B cell (primary cell): ENCODE data around the gene NACAD. TPM values are rescaled to one million over a fixed set of nuclear protein-coding genes. Genes with fewer than 3 reads are reported as not detected.

Experiments used
- ATAC-seq: fragments of 200-7000 bp; cut with Tn5 transposase; one replicate; pipeline ENCODE4 v1.10.0; 2021; ENCODE audit warnings: low read depth, mild to moderate bottlenecking, moderate number of reproducible peaks, moderate library complexity
- CTCF ChIA-PET: fragments of 350-600 bp; sonication (Branson Sonifier 250); formaldehyde crosslinking; loops from one replicate; lab custom pipeline; 2021; ENCODE audit warnings: antibody characterized with exemption, inconsistent platforms; lab: Charles Lee
- POLR2A ChIA-PET: fragments of 350-600 bp; sonication (Branson Sonifier 250); formaldehyde crosslinking; loops from one replicate; lab custom pipeline; 2021; ENCODE audit warnings: antibody characterized with exemption; lab: Charles Lee
- DNase-seq: peaks from one replicate; pipeline ENCODE4 v3.0.0; 2013
- H2AFZ ChIP-seq: 2 replicates; pipeline ENCODE4 v1.6.1; 2012; ENCODE audit warnings: mild to moderate bottlenecking, low read depth, low read length; ENCODE audit not compliant: insufficient read depth, poor library complexity, severe bottlenecking
- H3K27ac ChIP-seq, 2 donors: 1 replicate in 1 of 2; 2 replicates in 1 of 2; pipeline ENCODE4 v1.5.1; 2012 to 2013; ENCODE audit warnings: low read length in 2 of 2, mild to moderate bottlenecking in 2 of 2, moderate library complexity in 1 of 2
- H3K27me3 ChIP-seq, 4 experiments: fragments of 200-600 bp in 1 of 4; sonication (generic) in 1 of 4; replicated peaks in 1 of 4; 1 replicate in 2 of 4; 2 replicates in 2 of 4; pipeline versions ENCODE4 v1.6.1 to v1.7.0; 2013 to 2016; ENCODE audit warnings: low read length in 3 of 4, mild to moderate bottlenecking in 2 of 4, mixed read lengths in 1 of 4, moderate library complexity in 1 of 4; ENCODE audit not compliant: insufficient read depth in 4 of 4, control insufficient read depth in 3 of 4; ENCODE audit errors: control extremely low read depth in 1 of 4
- H3K36me3 ChIP-seq, 2 experiments: replicated peaks in 1 of 2; 1 replicate in 1 of 2; 2 replicates in 1 of 2; pipeline versions ENCODE4 v1.6.1 to v1.7.1; 2013; ENCODE audit warnings: low read length in 1 of 2; ENCODE audit not compliant: insufficient read depth in 2 of 2, control insufficient read depth in 1 of 2; ENCODE audit errors: control extremely low read depth in 1 of 2, extremely low read depth in 1 of 2
- H3K4me1 ChIP-seq, 2 donors: fragments of 200-600 bp in 1 of 2; sonication (generic) in 1 of 2; 1 replicate in 1 of 2; 2 replicates in 1 of 2; pipeline versions ENCODE4 v1.5.1 to v1.6.1; 2013 to 2017; ENCODE audit warnings: low read length in 2 of 2; ENCODE audit not compliant: control insufficient read depth in 2 of 2, insufficient read depth in 2 of 2
- H3K4me2 ChIP-seq: replicated peaks from 2 replicates; pipeline ENCODE3; 2012; ENCODE audit warnings: mild to moderate bottlenecking, low read depth, low read length; ENCODE audit not compliant: poor library complexity, severe bottlenecking
- H3K4me3 ChIP-seq, 5 experiments: fragments of 200-600 bp in 1 of 5; sonication (generic) in 1 of 5; 1 replicate in 3 of 5; 2 replicates in 2 of 5; pipeline versions ENCODE4 v1.5.1 to v1.7.0; 2011 to 2016; ENCODE audit warnings: low read length in 4 of 5, mild to moderate bottlenecking in 4 of 5, low read depth in 2 of 5, control low read depth in 1 of 5, moderate library complexity in 1 of 5; ENCODE audit not compliant: insufficient read depth in 1 of 5; ENCODE audit errors: control extremely low read depth in 1 of 5, extremely low read depth in 1 of 5
- H3K79me2 ChIP-seq: fragments of 200-600 bp; sonication (generic); one replicate; pipeline ENCODE4 v1.6.0; 2016; ENCODE audit warnings: low read length; ENCODE audit not compliant: control insufficient read depth, insufficient read depth
- H3K9ac ChIP-seq: fragments of 200-600 bp; sonication (generic); 2 replicates; pipeline ENCODE4 v1.6.1; 2017; ENCODE audit warnings: mild to moderate bottlenecking, low read length, moderate library complexity
- H3K9me3 ChIP-seq, 3 donors: one replicate each; pipeline versions ENCODE4 v1.6.1 to v1.7.1; 2013; ENCODE audit warnings: low read length in 2 of 3; ENCODE audit not compliant: control insufficient read depth in 2 of 3, insufficient read depth in 1 of 3; ENCODE audit errors: control extremely low read depth in 1 of 3
- H4K20me1 ChIP-seq: 2 replicates; pipeline ENCODE4 v1.6.0; 2012; ENCODE audit warnings: mild to moderate bottlenecking, low read length; ENCODE audit not compliant: insufficient read depth, control insufficient read depth, poor library complexity, severe bottlenecking
- H3K27ac Mint-ChIP-seq: one replicate; pipeline ENCODE4 v1.8.0; 2021; ENCODE audit warnings: mixed read lengths
- H3K27me3 Mint-ChIP-seq: one replicate; pipeline ENCODE4 v1.8.0; 2021; ENCODE audit warnings: mixed read lengths
- H3K4me1 Mint-ChIP-seq: one replicate; pipeline ENCODE4 v1.8.0; 2021; ENCODE audit warnings: mixed read lengths
- H3K4me3 Mint-ChIP-seq: one replicate; pipeline ENCODE4 v1.8.0; 2021; ENCODE audit warnings: mixed read lengths
- H3K9me3 Mint-ChIP-seq: one replicate; pipeline ENCODE4 v1.8.0; 2022; ENCODE audit warnings: mixed read lengths; ENCODE audit not compliant: insufficient read depth
- EZH2 ChIP-seq: IDR thresholded peaks from 2 replicates; pipeline ENCODE4 v1.6.1; 2012; ENCODE audit warnings: borderline replicate concordance, low read depth, mild to moderate bottlenecking, moderate library complexity, low read length; ENCODE audit not compliant: insufficient read depth, poor library complexity, severe bottlenecking
- WGBS: methylation state at CpG from one replicate; pipeline ENCODE4 v1.1.5; 2013; ENCODE audit warnings: missing lambda C conversion rate; ENCODE audit not compliant: insufficient coverage; 5-methylcytosine and 5-hydroxymethylcytosine counted together
- intact Hi-C: fragments of 100-400 bp; cut with micrococcal nuclease; formaldehyde crosslinking; loops from one replicate; pipeline ENCODE4 v1.10.0; 2022
- polyA plus RNA-seq: library from polyadenylated mRNA; depleted of rRNA; stranded (reverse); fragments of >200 nt; gene quantifications from 2 replicates; pipeline ENCODE4 v1.2.3, GENCODE V29; 2012
- total RNA-seq, 2 donors: library from RNA; stranded (reverse); fragments of 120-200 nt in 1 of 2; gene quantifications; 1 replicate in 1 of 2; 2 replicates in 1 of 2; pipeline versions ENCODE4 v1.2.3 to v1.2.4, GENCODE V29; 2013 to 2022
- TF ChIP-seq, protein P1 (sequence below): fragments of 200-600 bp; IDR thresholded peaks from one replicate; pipeline ENCODE4 v1.8.0; 2022; ENCODE audit warnings: antibody characterized with exemption, mild to moderate bottlenecking

The NACAD gene
- total and polyA plus RNA-seq, 2 donors (not counting 1 experiment from before 2014, with no cell fraction given): 0.04 to 0.49 TPM

DNA sequence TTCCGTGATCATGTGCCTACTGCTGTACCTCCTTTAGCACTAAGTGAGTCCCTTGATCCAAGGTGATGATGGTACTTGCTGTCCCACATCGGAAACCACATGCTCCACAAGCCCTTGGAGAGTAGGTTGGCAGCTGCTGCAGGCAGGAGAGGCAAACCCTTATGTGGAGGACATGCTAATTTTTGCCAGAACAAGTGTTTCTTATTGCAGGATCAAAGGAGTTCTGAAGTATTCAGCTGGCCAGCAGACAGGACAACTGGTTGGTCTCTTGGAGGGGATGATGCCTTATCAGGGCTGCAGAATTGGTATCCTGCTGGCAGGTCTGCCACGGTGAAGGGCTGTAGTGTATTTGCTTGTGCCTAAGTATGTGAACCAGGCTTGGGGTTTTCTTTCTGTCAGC lies 36.8 kb downstream of the NACAD start:
- ChIA-PET CTCF (interaction anchor here (0.6 to 0.7 kb wide), 2 partner anchors 10 to 15 kb away, joined by 4 to 5 read pairs; no protein-coding TSS in a partner anchor), POLR2A (interaction anchor here (1.0 kb wide), 1 partner anchor 18 kb away, joined by 3 read pairs; no protein-coding TSS in a partner anchor)
- TF ChIP-seq, protein P1, sequence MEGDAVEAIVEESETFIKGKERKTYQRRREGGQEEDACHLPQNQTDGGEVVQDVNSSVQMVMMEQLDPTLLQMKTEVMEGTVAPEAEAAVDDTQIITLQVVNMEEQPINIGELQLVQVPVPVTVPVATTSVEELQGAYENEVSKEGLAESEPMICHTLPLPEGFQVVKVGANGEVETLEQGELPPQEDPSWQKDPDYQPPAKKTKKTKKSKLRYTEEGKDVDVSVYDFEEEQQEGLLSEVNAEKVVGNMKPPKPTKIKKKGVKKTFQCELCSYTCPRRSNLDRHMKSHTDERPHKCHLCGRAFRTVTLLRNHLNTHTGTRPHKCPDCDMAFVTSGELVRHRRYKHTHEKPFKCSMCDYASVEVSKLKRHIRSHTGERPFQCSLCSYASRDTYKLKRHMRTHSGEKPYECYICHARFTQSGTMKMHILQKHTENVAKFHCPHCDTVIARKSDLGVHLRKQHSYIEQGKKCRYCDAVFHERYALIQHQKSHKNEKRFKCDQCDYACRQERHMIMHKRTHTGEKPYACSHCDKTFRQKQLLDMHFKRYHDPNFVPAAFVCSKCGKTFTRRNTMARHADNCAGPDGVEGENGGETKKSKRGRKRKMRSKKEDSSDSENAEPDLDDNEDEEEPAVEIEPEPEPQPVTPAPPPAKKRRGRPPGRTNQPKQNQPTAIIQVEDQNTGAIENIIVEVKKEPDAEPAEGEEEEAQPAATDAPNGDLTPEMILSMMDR: no peak
- no peak for TF ChIP-seq EZH2
- intact Hi-C loops: no loop called here
- Histone ChIP-seq H3K27me3 (no peaks in the 10 kb centered on the region), H3K79me2 (peaks cover 91% of the 10 kb centered on the region), H3K9me3 (no peaks in the 10 kb centered on the region), H3K4me3 (no peak overlapping the region), H3K36me3 (peaks cover 6 to 67% of the 10 kb centered on the region in 2 experiments), H3K9ac (no peak overlapping the region), H4K20me1 (peaks cover 88% of the 10 kb centered on the region), H3K4me2 (no peak overlapping the region), H3K27ac (peak overlapping the region in 1 of 2 donors; percentile 50), H2AFZ (no peak overlapping the region), H3K4me1 (peaks cover 18 to 28% of the 10 kb centered on the region in 2 donors)
- DNase-seq (no peak), ATAC-seq (no peak)
- Mint-ChIP-seq H3K4me1 (peaks cover 59% of the 10 kb centered on the region), H3K27ac (peak overlapping the region; percentile 8), H3K4me3 (no peak overlapping the region), H3K27me3 (no peaks in the 10 kb centered on the region), H3K9me3 (no peaks in the 10 kb centered on the region)
- WGBS: 96% methylated on average over 2 of the region's 3 CpGs

GRCh38 chr7:45050198-45050597 lies 38.6 kb downstream of the NACAD start:
- DNase-seq: peak; percentile 18
- no peak overlapping the region for H3K4me3 ChIP-seq
- H3K9ac ChIP-seq: no peak overlapping the region
- H3K27me3 ChIP-seq: no peaks in the 10 kb centered on the region
- no peak overlapping the region for H3K4me2 ChIP-seq
- TF ChIP-seq, protein P1: no peak
- no peak for TF ChIP-seq EZH2
- peaks cover 46% of the 10 kb centered on the region for H3K4me1 Mint-ChIP-seq
- peak overlapping the region; percentile 15 for H3K4me3 Mint-ChIP-seq
- H2AFZ ChIP-seq: no peak overlapping the region
- peaks cover 18 to 28% of the 10 kb centered on the region in 2 donors for H3K4me1 ChIP-seq
- intact Hi-C loops: no loop called here
- H4K20me1 ChIP-seq: peaks cover 72% of the 10 kb centered on the region
- ATAC-seq: peak; percentile 24
- POLR2A ChIA-PET: no interaction called here
- no CpG with 5 or more reads among the region's 2 CpGs for WGBS
- CTCF ChIA-PET: interaction anchor here (1.1 to 1.6 kb wide), 3 partner anchors 12 to 76 kb away, joined by 3 read pairs; no protein-coding TSS in a partner anchor
- no peaks in the 10 kb centered on the region for H3K27me3 Mint-ChIP-seq
- H3K27ac ChIP-seq: peak overlapping the region in 1 of 2 donors; percentile 0
- peaks cover 4 to 82% of the 10 kb centered on the region in 2 experiments for H3K36me3 ChIP-seq
- no peaks in the 10 kb centered on the region for H3K9me3 ChIP-seq
- H3K79me2 ChIP-seq: peaks cover 90% of the 10 kb centered on the region
- H3K9me3 Mint-ChIP-seq: no peaks in the 10 kb centered on the region
- peak overlapping the region; percentile 38 for H3K27ac Mint-ChIP-seq
